ENCODE measurements around the gene TMEM198.

- no peak for TF ChIP-seq CTCF (IDR thresholded peaks at IDR 0.05; ENCODE audit: low read depth, low read length, missing input control)
- no peak for TF ChIP-seq MAX (IDR thresholded peaks at IDR 0.05)
- TF ChIP-seq, protein P1, sequence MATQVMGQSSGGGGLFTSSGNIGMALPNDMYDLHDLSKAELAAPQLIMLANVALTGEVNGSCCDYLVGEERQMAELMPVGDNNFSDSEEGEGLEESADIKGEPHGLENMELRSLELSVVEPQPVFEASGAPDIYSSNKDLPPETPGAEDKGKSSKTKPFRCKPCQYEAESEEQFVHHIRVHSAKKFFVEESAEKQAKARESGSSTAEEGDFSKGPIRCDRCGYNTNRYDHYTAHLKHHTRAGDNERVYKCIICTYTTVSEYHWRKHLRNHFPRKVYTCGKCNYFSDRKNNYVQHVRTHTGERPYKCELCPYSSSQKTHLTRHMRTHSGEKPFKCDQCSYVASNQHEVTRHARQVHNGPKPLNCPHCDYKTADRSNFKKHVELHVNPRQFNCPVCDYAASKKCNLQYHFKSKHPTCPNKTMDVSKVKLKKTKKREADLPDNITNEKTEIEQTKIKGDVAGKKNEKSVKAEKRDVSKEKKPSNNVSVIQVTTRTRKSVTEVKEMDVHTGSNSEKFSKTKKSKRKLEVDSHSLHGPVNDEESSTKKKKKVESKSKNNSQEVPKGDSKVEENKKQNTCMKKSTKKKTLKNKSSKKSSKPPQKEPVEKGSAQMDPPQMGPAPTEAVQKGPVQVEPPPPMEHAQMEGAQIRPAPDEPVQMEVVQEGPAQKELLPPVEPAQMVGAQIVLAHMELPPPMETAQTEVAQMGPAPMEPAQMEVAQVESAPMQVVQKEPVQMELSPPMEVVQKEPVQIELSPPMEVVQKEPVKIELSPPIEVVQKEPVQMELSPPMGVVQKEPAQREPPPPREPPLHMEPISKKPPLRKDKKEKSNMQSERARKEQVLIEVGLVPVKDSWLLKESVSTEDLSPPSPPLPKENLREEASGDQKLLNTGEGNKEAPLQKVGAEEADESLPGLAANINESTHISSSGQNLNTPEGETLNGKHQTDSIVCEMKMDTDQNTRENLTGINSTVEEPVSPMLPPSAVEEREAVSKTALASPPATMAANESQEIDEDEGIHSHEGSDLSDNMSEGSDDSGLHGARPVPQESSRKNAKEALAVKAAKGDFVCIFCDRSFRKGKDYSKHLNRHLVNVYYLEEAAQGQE (IDR thresholded peaks at IDR 0.05): no peak
- no peak for TF ChIP-seq TAF1 (conservative IDR thresholded peaks at IDR 0.05)
- TF ChIP-seq EGR1 (IDR thresholded peaks at IDR 0.05; ENCODE audit: low read depth in 2 of 2): no peak
- TF ChIP-seq RAD21 (IDR thresholded peaks at IDR 0.05): no peak
- TF ChIP-seq ATF3 (IDR thresholded peaks at IDR 0.05): no peak
- TF ChIP-seq FOXA1 (IDR thresholded peaks at IDR 0.05): no peak
- TF ChIP-seq RXRA (IDR thresholded peaks at IDR 0.05): no peak
- TF ChIP-seq GABPA (IDR thresholded peaks at IDR 0.05 in 1 of 2, conservative IDR thresholded peaks at IDR 0.05 in 1 of 2): no peak
Measured at GRCh38 chr2:219556413-219556812, 12.6 kb downstream of the TMEM198 start.
